Stimulated activated CD8-positive, alpha-beta memory T cell treated with anti-CD3 and anti-CD28 coated beads, Interleukin-4, amount 100 ng/mL, for 48 hours (primary cell): ENCODE measurements around the gene HSD17B8.

ENCODE experiments used
- DNase-seq: peaks from one replicate; pipeline ENCODE4 v3.0.0-alpha.2; 2020

Gene HSD17B8

GRCh38 chr6:33171880-33172687, 32.4 kb upstream of the HSD17B8 start:
- no peak for DNase-seq

- no peak for DNase-seq
Observed at GRCh38 chr6:33172688-33173534, 31.5 kb upstream of the HSD17B8 start.

- DNase-seq = no peak
Observed at GRCh38 chr6:33173535-33174180, 30.8 kb upstream of the HSD17B8 start.

GRCh38 chr6:33174784-33175183, 29.7 kb upstream of the HSD17B8 start:
- no peak for DNase-seq

GRCh38 chr6:33175436-33176069, 28.9 kb upstream of the HSD17B8 start:
- DNase-seq = no peak

GRCh38 chr6:33176906-33177305, 27.5 kb upstream of the HSD17B8 start:
- DNase-seq = no peak

GRCh38 chr6:33177552-33178446, 26.7 kb upstream of the HSD17B8 start:
- no peak for DNase-seq

GRCh38 chr6:33178755-33179475, 25.5 kb upstream of the HSD17B8 start:
- DNase-seq = no peak

- no peak for DNase-seq
Observed at GRCh38 chr6:33181141-33181540, 23.3 kb upstream of the HSD17B8 start.

- no peak for DNase-seq
Observed at GRCh38 chr6:33183071-33183683, 21.3 kb upstream of the HSD17B8 start.

- DNase-seq = no peak
Observed at GRCh38 chr6:33185190-33185589, 19.3 kb upstream of the HSD17B8 start.

GRCh38 chr6:33185654-33186187, 18.7 kb upstream of the HSD17B8 start:
- DNase-seq = no peak

- DNase-seq = no peak
Observed at GRCh38 chr6:33187809-33188208, 16.6 kb upstream of the HSD17B8 start.

- no peak for DNase-seq
Observed at GRCh38 chr6:33189164-33189563, 15.3 kb upstream of the HSD17B8 start.

GRCh38 chr6:33189625-33190448, 14.6 kb upstream of the HSD17B8 start:
- DNase-seq = no peak

GRCh38 chr6:33190504-33191107, 13.8 kb upstream of the HSD17B8 start:
- no peak for DNase-seq

- DNase-seq = no peak
Observed at GRCh38 chr6:33191383-33192104, 12.9 kb upstream of the HSD17B8 start.

- no peak for DNase-seq
Observed at GRCh38 chr6:33192105-33192646, 12.3 kb upstream of the HSD17B8 start, which contains the start of gene COL11A2. Gene COL11A2 (minus strand): TSS chr6:33192467. CDS start chr6:33192240, 227 bp downstream.
